NCI-H526 treated with DMSO at 0.1 percent for 48 hours (cell line): ENCODE measurements around the gene CD24.

Experiments used
- DNase-seq: peaks from one replicate; lab custom pipeline; 2025; lab: John Stamatoyannopoulos, UW

The CD24 gene

DNA sequence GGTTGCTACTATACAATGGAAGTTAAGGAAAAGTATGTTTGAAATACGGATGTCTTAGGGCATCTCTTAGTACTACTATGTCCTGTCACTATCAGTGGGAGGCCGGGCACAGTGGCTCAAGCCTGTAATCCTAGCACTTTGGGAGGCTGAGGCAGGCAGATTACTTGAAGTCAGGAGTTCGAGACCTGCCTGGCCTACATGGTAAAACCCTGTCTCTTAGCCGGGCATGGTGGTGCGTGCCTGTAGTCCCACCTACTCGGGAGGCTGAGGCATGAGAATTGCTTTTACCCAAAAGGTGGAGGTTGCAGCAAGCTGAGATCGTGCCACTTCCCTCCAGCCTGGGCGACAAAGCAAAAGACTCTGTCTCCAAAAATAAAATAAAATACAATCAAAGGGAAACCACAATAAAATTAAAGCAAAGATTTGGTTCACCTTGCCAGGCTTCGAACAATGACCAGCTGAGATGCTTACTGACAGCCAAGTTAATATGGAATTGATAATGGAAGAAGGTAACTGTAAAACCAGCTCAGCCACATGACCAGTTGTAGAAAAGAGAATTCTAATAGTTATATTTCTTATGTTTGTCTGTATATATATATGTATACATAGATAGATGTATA lies 6.5 kb downstream of the CD24 start:
- DNase-seq = no peak

DNA sequence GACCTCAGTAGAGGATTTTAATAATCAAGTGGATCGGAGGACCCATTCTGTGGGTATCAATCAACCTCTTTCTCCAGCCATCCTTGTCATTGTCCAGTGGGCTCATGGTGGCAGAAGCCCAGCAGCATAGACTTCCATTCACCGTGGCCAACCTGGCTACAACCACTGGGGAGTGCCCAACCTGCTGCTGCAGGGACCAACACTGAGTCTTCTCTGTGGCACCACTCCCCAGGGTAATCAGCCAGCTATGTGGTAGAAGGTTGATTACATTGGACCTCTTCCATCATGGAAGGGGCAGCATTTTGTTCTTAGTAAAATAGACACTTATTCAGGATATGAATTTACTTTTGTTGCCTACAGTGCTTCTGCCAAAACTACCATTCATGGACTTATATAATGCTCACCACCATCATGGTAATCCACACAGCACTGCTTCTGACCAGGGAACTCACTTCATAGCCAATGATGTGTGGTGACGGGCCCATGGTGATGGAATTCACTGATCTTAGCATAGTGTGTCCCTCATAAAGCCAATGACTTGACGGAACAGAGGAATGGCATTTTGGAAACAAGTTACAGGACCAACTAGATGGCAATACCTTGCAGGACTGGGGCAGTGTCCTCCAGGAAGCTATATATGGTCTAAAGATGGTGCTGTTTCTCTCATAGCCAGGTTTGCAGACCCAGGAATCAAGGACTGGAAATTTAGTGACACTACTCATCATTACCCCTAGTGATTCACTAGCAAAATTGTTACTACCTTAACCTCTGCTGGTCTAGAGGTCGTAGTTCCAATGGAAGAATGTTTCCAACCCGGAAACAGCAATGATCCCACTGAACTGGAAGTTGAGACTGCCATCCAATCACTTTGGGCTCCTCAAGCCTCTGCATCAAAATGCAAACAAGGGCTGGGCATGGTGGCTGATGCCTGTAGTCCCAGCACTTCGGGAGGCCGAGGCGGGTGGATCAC lies 7.6 kb downstream of the CD24 start:
- no peak for DNase-seq

DNA sequence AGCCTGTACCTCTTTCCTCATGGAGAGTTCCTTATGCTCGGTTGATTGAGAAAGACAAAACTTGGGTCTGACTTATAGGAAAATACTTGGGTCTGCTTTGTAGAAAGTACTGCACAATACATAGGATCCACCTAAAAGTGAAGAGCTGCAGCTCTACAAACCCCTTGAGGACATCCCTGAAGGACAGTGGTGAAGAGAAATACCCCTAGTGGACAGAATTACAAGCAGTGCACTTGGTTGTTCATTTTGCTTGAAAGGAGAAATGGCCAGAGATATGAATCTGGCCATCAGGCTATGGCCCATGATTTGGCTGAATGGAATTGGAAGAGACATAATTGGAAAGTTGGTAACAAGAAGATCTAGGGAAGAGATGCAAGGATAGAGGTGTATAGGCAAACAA lies 8.3 kb downstream of the CD24 start:
- DNase-seq = no peak

DNA sequence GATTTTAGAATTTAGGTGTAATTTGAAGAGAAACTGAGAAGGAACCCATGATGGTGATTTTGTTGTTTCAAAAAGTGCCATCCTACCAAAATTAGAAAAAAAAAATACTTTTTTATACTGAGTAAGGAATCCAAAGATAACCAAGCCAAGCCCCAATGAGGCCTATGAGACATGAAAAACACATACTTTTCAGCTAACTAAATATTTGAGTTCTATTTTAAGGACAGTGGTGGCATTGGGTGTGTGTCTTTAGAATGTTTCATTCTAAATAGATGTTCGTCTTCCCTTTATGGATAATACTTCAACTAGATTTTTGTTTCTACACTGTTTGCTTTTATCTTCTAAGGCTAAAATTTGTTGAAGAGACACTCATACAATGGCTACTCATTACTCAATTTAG lies 9.6 kb downstream of the CD24 start:
- DNase-seq = no peak

DNA sequence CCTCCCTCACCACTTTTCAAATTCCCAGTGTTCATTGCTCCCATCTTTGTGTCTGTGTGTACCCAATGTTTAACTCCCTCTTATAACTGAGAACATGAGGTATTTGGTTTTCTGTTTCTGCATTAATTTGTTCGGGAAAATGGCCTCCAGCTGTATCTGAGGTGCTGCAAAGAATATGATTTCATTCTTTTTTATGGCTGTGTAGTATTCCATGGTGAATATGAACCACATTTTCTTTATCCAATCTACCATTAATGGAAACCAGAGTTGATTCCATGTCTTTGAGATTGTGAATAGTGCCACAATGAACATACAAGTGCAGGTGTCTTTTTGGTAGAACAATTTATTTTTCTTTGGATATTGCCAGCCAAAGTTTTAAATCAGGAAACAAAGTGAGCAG lies 10.4 kb downstream of the CD24 start:
- no peak for DNase-seq

DNA sequence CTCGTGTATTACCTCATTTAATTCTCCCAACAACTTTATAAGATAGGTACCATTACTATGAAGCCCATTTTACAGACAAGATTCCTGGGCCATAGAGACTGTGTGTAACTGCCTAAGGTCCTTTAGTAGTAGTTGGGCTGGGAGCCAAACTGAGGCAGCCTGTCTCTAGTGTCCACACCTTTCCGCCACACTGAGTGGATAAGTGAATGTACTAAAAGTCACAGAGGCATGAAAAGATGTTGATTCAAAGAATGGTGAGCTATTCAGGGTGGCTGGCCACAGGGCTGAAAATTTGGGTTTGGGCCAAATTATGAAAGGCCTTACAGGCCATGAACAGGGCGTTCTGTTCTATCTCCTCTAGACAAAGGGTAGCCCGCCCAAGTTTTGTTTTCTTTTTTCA lies 11.0 kb downstream of the CD24 start:
- DNase-seq = no peak

DNA sequence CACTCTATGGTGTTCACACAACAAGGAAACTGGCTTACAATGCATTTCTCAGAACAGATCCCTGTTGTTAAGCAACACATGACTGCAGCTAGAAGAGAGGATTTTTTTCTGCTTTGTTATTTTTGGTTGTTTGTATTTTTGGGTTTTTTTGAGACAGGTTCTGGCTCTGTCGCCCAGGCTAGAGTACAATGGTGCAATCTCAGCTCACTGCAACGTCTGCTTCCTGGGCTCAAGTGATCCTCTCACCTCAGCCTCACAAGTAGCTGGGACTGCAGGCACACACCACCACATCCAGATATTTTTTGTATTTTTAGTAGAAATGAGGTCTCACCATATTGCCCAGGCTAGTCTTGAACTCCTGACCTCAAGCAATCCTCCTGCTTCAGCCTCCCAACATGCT lies 12.7 kb downstream of the CD24 start:
- no peak for DNase-seq

DNA sequence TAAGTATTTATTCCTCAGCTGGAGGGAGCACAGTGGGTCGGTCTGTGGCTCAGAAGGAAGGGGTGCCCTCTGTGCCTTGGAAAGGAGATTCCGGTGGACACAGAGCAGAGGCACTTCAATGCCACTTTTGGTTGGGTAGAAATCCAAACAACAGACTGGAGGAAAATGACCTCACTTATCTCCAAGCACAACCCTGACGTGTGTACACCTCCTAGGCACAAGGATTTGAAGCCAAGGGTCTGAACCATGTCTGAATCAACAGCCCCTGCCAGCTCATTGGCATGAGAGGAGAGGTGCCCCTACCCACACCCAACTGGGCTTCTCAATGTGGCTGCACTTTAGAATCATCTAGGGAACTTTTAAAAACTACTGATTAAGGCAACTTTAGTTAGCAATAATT lies 13.4 kb downstream of the CD24 start:
- no peak for DNase-seq

DNA sequence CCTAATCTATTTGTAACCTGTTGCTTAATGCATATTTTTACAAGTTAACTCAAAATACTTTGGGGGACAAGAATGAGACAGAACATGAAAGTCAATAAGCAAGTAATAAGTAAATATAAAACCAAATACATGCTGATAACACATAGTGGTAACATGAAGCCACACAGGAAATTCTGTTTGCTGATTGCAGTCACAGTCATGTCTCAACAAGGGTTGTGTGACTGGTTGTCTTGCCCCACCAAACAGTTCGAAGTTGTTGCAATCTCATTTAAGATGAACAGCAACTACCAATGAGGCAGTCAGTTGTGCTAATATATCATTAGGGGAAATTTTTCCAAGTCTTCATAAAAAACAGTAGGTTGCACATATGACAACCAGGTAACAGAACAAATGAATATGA lies 14.5 kb downstream of the CD24 start:
- no peak for DNase-seq

DNA sequence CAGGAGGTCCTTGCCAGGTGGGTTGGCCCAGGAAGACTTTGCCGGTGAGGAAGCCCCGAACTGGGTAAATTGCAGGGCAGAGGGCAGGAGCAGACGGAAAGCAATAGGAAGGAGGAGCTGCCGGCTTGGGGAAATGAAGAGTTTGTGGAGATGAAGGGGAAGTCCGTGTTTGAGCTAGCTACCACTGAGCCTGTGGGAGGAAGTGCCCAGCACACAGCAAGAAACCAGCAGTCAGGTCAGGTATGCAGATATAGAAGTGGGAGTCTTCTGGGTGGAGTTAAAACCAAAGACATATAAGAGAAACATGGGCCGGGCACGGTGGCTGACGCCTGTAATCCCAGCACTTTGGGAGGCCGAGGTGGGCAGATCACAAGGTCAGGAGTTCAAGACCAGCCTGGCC lies 34.7 kb downstream of the CD24 start:
- peak; percentile 67 for DNase-seq

DNA sequence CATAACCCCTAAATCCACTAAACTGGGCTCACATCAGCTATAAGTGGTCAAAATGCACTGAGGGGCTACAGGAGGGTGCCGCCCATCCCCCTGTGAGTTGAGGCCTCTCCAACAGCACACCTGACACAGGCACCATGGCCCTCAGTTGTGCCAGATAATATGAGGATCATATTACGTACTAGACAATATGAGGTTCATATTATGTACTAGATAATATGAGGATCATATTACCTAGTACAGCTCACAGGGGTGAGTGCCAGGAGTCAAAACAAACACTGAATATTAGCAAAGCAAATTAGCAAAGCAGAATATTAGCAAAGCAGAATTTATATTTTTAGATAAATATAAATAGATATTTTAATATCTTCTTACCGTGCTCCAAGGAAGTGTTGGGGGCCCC lies 35.3 kb downstream of the CD24 start:
- DNase-seq = peak; percentile 78

DNA sequence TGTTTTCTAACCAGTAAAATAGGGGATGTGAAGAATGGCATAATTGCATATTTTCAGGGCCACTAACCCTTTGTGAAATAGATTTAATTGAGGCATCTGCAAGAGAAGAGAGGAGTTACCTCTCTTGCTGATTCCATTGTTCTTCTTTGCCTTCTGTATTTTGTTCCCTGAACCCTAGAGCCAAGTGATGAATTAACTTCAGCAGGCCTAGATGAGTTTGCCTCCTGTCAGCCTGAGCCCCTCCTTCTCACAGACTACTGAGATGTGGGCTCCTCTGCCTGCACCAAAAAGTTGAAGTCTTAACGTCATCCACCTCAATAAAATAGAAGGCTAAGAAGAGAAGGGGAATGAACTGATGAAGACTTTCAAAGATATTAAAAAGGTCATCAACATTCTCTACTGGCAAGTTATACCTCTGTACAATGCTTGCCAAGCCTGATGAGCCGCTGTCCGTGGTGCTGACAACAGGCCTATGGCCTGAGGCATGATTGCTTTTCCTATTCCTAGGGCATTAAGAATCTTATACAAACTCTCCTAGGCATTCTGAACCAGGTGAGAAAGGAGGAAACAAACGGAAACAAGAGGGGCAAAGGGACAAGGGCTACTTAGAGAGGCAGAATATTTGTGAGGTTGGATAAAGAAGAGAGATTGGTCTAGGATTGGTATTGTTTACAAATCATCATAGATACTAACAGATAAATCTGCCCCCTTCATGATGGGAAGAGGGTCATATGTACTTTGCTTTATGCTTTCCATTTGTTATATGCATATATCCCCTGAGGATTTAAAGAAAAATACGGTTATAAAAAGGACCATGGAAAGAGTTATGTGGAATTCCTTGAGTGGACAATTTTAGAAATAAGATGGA lies 46.8 kb downstream of the CD24 start:
- no peak for DNase-seq

DNA sequence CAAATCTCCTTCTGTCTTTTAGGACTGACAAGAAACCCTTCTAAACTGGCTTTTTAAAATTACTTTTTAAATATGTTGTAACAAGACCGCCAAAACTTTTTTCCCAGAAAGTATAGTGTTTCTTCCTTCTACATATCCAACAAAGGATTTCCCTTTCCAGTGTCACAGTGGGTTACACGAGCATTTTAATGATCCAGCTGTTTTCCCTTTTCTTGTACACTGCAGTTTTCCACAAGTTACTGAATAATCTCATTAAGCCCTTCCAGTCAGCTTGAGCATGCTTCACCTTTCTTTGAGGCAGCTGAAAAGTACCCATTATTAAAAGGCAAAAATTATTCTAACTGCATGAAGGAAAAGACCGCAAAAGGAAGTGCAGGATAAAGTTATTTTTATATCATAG lies 48.6 kb downstream of the CD24 start:
- no peak for DNase-seq

DNA sequence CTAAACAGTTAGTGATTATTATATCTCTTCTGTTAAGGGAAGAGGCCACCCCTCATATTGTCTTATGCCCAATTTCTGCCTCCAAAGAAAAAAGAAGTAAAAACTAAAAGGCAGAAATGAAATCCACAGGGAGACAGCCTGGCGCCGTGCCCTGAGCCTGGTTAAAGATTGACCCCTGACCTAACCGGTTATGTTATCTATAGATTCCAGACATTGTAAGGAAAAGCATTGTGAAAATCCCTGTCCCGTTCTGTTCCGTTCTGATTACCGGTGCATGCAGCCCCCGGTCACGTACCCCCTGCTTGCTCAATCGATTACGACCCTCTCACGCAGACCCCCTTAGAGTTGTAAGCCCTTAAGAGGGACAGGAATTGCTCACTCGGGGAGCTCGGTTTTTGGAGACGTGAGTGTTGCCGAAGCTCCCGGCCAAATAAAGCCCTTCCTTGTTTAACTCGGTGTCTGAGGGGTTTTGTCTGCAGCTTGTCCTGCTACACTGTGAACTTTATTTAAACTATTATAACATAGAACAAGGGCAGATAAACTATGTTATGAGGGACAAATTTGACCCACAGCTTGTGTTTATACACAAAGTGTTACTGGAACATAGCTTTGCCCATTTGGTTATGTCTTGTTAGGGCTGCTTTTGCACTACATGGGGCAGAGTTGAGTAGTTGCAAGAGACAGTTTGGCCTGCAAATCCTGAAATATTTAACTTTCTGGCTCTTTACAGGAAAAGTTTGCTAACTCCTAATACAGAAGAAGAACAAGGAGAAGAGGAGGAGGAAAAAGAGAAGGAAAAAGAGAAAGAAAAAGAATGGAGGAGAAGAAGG lies 49.6 kb downstream of the CD24 start:
- no peak for DNase-seq

DNA sequence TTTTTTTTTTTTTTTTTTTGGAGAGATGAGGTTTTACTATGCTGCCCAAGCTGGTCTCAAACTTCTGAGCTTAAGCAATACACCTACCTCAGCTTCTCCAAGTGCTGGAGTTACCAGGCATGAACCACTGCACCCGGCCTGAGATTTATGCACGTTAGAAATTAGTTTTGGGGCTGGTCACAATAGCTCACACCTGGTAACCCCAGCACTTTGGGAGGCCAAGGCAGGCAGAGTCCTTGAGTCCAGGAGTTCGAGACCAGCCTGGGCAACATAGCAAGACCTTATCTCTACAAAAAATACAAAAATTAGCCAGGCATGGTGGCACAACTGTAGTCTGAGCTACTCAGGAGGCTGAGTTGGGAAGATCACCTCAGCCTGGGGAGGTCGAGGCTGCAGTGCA lies 51.9 kb downstream of the CD24 start:
- DNase-seq = no peak
